Heart left ventricle (tissue), 16 donors: ENCODE results near the gene CLCA1. TPM values are rescaled to one million over a fixed set of nuclear protein-coding genes. Genes with fewer than 3 reads are reported as not detected.

Experiments used
- ATAC-seq, 4 donors: fragments of 200-7000 bp; cut with Tn5 transposase; one replicate each; pipeline ENCODE4 v1.9.1; 2020 to 2022; ENCODE audit warnings: moderate library complexity in 4 of 4, mild to moderate bottlenecking in 3 of 4, moderate number of reproducible peaks in 1 of 4
- DNase-seq, 5 donors: peaks; one replicate each; pipeline ENCODE4 v3.0.0-alpha.2; 2020
- H3K27ac ChIP-seq, 12 donors: fragments of 200-600 bp; sonication (generic) in 4 of 12; one replicate each; pipeline versions ENCODE4 v1.5.0 to v1.8.0; 2016 to 2022; ENCODE audit warnings: mild to moderate bottlenecking in 2 of 12
- H3K27me3 ChIP-seq, 9 donors: fragments of 200-600 bp; sonication (generic) in 2 of 9; one replicate each; pipeline versions ENCODE4 v1.5.1 to v1.8.0; 2016 to 2022; ENCODE audit warnings: mild to moderate bottlenecking in 3 of 9
- H3K36me3 ChIP-seq, 9 donors: fragments of 200-600 bp; sonication (generic) in 2 of 9; one replicate each; pipeline versions ENCODE4 v1.5.0 to v1.8.0; 2018 to 2022; ENCODE audit warnings: mild to moderate bottlenecking in 2 of 9
- H3K4me1 ChIP-seq, 12 donors: fragments of 200-600 bp; sonication (generic) in 4 of 12; one replicate each; pipeline versions ENCODE4 v1.5.0 to v1.8.0; 2016 to 2022; ENCODE audit warnings: mild to moderate bottlenecking in 3 of 12
- H3K4me3 ChIP-seq, 12 donors: fragments of 200-600 bp; sonication (generic) in 4 of 12; one replicate each; pipeline versions ENCODE4 v1.5.0 to v1.8.0; 2017 to 2022; ENCODE audit warnings: mild to moderate bottlenecking in 9 of 12, moderate library complexity in 4 of 12
- H3K9me3 ChIP-seq, 12 donors: fragments of 200-600 bp; sonication (generic) in 4 of 12; one replicate each; pipeline versions ENCODE4 v1.5.0 to v1.8.0; 2016 to 2022; ENCODE audit warnings: mild to moderate bottlenecking in 1 of 12
- CTCF ChIP-seq, 12 donors: fragments of 200-600 bp; sonication (generic) in 4 of 12; IDR thresholded peaks; one replicate each; pipeline versions ENCODE4 v1.5.0 to v1.8.0; 2018 to 2022; ENCODE audit warnings: antibody characterized with exemption in 12 of 12, mild to moderate bottlenecking in 5 of 12
- POLR2A ChIP-seq, 2 donors: fragments of 450-650 bp; IDR thresholded peaks; one replicate each; pipeline ENCODE4 v1.6.1; 2017; ENCODE audit warnings: antibody characterized with exemption in 2 of 2, mild to moderate bottlenecking in 2 of 2, moderate library complexity in 2 of 2
- WGBS, 4 donors: extraction: QIAGEN DNeasy Blood & Tissue Kit in 2 of 4; methylation state at CpG; one replicate each; pipeline versions ENCODE4 v1.1.5 to v1.1.7; 2013 to 2018; 5-methylcytosine and 5-hydroxymethylcytosine counted together
- intact Hi-C, 10 donors: fragments of 100-400 bp; cut with DNase I; formaldehyde crosslinking; loops; one replicate each; pipeline versions ENCODE4 v1.11.1 to v1.14.2; 2022
- polyA plus RNA-seq, 2 donors: library from polyadenylated mRNA; stranded (reverse); fragments of 200-250 nt; gene quantifications; one replicate each; pipeline ENCODE4 v1.2.3, GENCODE V29; 2013
- total RNA-seq, 9 donors: library from RNA; depleted of rRNA in 2 of 9; stranded (reverse); fragments of >200 nt in 2 of 9; fragmentation: NEBNext Ultra II Directional in 3 of 9; extraction: Animal tissue kit (Norgen Biotek cat#: 25700) in 3 of 9; gene quantifications; one replicate each; pipeline versions ENCODE4 v1.1.0 to v1.2.4, GENCODE V29; 2016 to 2023
- donor health status: ischemic (EF 13 %, LVEDD 7.1; RV severe dilation, severe dysfunction).
- donor health status: healthy with polysubstance abuse.
- donor health status: DM: no; HTN: yes; CAD: no.
- donor health status: DM: no; HTN: no; CAD: no.
- donor health status: ischemic (EF 25% LVEDD 6.9; RV normal size, moderate dysfunction).
- donor health status: ischemic (EF 25% LVEDD 5.7; RV mildly dilated, moderate dysfunction).
- donor health status: healthy.
- donor health status: DM: yes; HTN: yes; CAD: no.
- donor health status: ischemic (EF 35%, LVEDD 5.7; RV mildly dilated, moderate dysfunction).
- donor health status: nonischemic (EF 11% LVEDD 7.7; RV severe dilation, severe dysfunction).
- donor health status: DM: yes; HTN: yes; CAD: no.
- donor health status: PGD.
- donor health status: ischemic (EF 29% LVEDD 5.4; RV normal size, mild dysfunction).
- donor health status: nonischemic (EF 23%, LVEDD 6.1; RV moderate dilation, normal function).

Gene CLCA1
- total and polyA plus RNA-seq, 11 donors = 0.06 to 0.07 TPM; not detected in 9

GRCh38 chr1:86523670-86524354 is 55.1 kb downstream of the CLCA1 start:
- H3K27ac ChIP-seq = no peak overlapping the region
- no peaks in the 10 kb centered on the region for H3K36me3 ChIP-seq
- TF ChIP-seq CTCF (IDR thresholded peaks at IDR 0.05) = no peak
- no peak for TF ChIP-seq POLR2A (IDR thresholded peaks at IDR 0.05)
- WGBS, 4 donors = 93 to 98% (median 94%) methylated on average over 22 to 32 of the region's 32 CpGs
- peaks cover 0 to 5% (median 0%) of the 10 kb centered on the region in 12 donors for H3K9me3 ChIP-seq
- H3K4me1 ChIP-seq = no peaks in the 10 kb centered on the region
- peaks cover 0 to 3% (median 0%) of the 10 kb centered on the region in 9 donors for H3K27me3 ChIP-seq
- H3K4me3 ChIP-seq = no peak overlapping the region
- no peak for ATAC-seq
- intact Hi-C loops = no loop called here
- peak in 1 of 5 donors; percentile 44 for DNase-seq

- Histone ChIP-seq H3K27me3 (no peaks in the 10 kb centered on the region), H3K36me3 (no peaks in the 10 kb centered on the region), H3K27ac (no peak overlapping the region), H3K4me3 (no peak overlapping the region), H3K9me3 (peaks cover 0 to 5% (median 0%) of the 10 kb centered on the region in 12 donors), H3K4me1 (no peaks in the 10 kb centered on the region)
- 66 to 76% (median 72%) methylated on average over 4 of the region's 4 CpGs for WGBS, 4 donors
- TF ChIP-seq POLR2A (IDR thresholded peaks at IDR 0.05) (no peak), CTCF (IDR thresholded peaks at IDR 0.05) (no peak)
- intact Hi-C loops = no loop called here
- ATAC-seq = no peak
- DNase-seq = no peak
Measured at GRCh38 chr1:86527306-86527705, 58.6 kb downstream of the CLCA1 start.

- no peak for TF ChIP-seq CTCF (IDR thresholded peaks at IDR 0.05)
- TF ChIP-seq POLR2A (IDR thresholded peaks at IDR 0.05) = no peak
- Histone ChIP-seq H3K4me1 (no peaks in the 10 kb centered on the region), H3K4me3 (no peak overlapping the region), H3K36me3 (no peaks in the 10 kb centered on the region), H3K27me3 (no peaks in the 10 kb centered on the region), H3K9me3 (no peaks in the 10 kb centered on the region), H3K27ac (no peak overlapping the region)
- ATAC-seq (no peak), DNase-seq (no peak)
- 91 to 96% (median 94%) methylated on average over 3 of the region's 3 CpGs for WGBS, 4 donors
- intact Hi-C loops = no loop called here
Measured at GRCh38 chr1:86530211-86530845, 61.6 kb downstream of the CLCA1 start.

GRCh38 chr1:86537928-86538695 is 69.4 kb downstream of the CLCA1 start:
- Histone ChIP-seq H3K4me3 (no peak overlapping the region), H3K9me3 (no peaks in the 10 kb centered on the region), H3K36me3 (no peaks in the 10 kb centered on the region), H3K4me1 (no peaks in the 10 kb centered on the region), H3K27me3 (peaks cover 0 to 11% (median 0%) of the 10 kb centered on the region in 9 donors), H3K27ac (no peak overlapping the region)
- ATAC-seq (no peak), DNase-seq (no peak)
- 64 to 74% (median 69%) methylated on average over 4 of the region's 4 CpGs for WGBS, 4 donors
- intact Hi-C loops = no loop called here
- TF ChIP-seq POLR2A (IDR thresholded peaks at IDR 0.05) (no peak), CTCF (IDR thresholded peaks at IDR 0.05) (no peak)
